ENCODE measurements around the gene BCL2. TPM values are rescaled to one million over a fixed set of nuclear protein-coding genes. Genes with fewer than 3 reads are reported as not detected.

BCL2 gene
- total RNA-seq, 1 donor: 4.2 TPM

DNA sequence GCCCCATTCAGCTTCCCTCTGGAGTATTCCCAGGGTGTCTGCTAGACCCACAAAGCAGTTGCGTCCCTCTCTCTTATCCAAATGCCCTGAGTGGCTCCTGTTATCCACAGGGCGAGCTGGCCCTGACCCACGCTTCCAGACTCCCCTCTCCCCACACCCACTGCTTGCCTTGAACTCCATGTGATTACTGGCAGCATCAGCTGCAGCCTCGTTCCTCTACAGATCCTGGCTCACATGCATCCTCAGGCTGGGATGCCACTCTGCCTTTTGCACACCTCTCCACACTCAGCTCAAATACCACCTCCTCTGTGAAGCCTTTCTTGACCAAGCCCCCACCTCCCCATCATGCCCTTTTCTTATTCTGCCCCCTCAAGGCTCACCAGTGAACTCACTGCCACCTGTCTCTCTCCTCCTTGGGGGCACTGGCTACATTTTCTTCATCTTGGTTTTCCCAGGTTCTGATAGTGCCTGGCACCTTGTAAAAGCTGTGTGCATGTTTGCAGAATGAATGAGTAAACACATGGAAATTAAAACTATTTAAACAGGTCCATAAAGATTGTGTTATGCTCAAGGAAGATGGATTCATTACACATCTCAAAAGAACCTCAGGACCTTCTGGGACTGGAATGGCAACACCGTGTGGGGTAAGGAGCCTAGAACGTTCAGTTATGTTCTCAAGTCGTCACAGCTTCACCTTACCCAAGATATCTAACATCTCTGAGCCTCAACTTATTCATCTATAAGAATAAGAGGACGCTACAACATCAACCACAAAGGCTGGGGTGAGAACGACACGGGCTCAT is 165.0 kb downstream of the BCL2 start:
- H3K4me3 ChIP-seq (ENCODE audit: low read depth, low read length): no peak overlapping the region
- TF ChIP-seq, protein P1, sequence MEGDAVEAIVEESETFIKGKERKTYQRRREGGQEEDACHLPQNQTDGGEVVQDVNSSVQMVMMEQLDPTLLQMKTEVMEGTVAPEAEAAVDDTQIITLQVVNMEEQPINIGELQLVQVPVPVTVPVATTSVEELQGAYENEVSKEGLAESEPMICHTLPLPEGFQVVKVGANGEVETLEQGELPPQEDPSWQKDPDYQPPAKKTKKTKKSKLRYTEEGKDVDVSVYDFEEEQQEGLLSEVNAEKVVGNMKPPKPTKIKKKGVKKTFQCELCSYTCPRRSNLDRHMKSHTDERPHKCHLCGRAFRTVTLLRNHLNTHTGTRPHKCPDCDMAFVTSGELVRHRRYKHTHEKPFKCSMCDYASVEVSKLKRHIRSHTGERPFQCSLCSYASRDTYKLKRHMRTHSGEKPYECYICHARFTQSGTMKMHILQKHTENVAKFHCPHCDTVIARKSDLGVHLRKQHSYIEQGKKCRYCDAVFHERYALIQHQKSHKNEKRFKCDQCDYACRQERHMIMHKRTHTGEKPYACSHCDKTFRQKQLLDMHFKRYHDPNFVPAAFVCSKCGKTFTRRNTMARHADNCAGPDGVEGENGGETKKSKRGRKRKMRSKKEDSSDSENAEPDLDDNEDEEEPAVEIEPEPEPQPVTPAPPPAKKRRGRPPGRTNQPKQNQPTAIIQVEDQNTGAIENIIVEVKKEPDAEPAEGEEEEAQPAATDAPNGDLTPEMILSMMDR (IDR thresholded peaks at IDR 0.05; ENCODE audit: insufficient read depth, low read length): no peak
- DNase-seq (ENCODE audit: low read depth): no peak

DNA sequence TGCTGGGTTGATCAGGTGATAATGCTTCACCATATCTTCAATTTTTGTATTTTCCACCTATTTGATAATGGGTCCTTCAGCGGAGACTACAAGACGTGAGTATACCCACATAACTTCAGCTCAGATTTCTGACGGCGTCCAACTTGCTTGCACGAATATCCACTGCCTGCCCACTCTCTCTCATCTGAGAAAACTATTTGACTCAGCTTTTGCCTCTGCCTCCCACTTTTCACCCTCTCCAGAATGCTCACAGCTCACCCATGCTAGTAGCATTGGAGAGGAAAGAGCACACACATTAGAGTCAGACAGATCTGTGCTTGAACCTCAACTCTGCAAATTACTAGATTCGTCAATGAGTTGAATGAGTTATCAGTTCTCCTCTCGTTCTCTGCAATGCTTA is 166.8 kb downstream of the BCL2 start:
- H3K4me3 ChIP-seq (ENCODE audit: low read depth, low read length): no peak overlapping the region
- DNase-seq (ENCODE audit: low read depth): no peak
- TF ChIP-seq, protein P1 (IDR thresholded peaks at IDR 0.05; ENCODE audit: insufficient read depth, low read length): no peak

DNA sequence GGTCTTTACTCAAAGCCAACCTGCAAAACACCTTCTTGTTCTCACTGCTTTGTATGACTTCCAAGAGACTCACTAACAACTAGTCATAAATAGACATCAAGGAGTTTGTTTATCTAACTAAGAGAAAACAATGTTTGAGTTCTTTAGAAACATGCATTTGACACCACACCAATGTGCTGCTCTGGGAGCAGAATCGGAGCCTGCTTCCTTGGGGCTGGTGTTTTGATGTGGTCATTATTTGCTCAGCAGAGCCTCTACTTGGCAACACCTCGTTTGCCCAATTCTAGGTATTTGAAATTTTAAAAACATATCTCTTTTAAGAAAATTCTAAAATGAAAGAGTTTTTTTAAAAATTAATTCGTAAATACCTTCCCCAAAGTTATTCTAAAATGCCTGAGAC is 167.5 kb downstream of the BCL2 start:
- H3K4me3 ChIP-seq (ENCODE audit: low read depth, low read length): no peak overlapping the region
- DNase-seq (ENCODE audit: low read depth): no peak
- TF ChIP-seq, protein P1 (IDR thresholded peaks at IDR 0.05; ENCODE audit: insufficient read depth, low read length): no peak

DNA sequence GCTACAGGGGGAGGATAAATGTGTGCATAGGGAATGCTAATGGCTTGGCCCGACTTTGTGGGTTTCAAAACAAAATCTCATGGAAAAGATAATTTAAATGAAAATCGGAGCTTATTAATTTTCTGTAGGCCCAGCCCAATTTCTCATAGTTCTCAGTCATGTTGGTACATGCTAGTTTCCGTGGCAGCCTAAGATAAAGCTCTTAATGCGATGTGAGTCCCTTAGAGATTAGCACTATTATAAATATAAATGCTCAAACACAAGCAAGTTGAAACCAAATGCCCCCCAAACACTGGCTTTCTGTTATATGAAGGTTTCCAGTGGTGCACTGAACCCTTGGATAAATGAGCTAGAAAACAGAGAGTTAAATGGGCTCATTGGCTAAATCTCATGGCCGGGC is 168.0 kb downstream of the BCL2 start:
- no peak for DNase-seq (ENCODE audit: low read depth)
- TF ChIP-seq, protein P1 (IDR thresholded peaks at IDR 0.05; ENCODE audit: insufficient read depth, low read length): no peak
- H3K4me3 ChIP-seq (ENCODE audit: low read depth, low read length): no peak overlapping the region

DNA sequence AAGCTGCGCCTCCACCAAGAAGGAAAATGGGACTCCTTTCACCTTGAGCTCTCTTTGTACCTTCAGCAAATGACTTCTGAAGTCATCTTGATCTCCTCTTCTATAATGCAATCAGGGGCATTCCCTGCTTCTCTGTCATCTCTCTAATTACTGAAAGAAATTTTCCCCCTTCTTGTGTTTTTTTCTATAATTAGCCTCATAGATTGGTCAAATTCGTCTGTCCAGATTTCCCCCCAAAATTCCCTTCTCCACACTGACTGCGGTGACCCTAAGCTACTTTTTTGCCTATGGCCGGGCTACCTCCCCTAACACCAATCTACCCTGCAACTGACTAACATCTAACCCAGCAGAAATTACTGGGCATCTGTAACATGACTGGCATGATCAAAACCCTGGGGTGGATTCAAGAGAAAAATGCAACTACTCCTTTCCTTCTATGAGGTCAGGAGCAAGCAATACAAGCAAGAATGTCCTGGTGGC is 168.6 kb downstream of the BCL2 start:
- no peak overlapping the region for H3K4me3 ChIP-seq (ENCODE audit: low read depth, low read length)
- TF ChIP-seq, protein P1 (IDR thresholded peaks at IDR 0.05; ENCODE audit: insufficient read depth, low read length): no peak
- no peak for DNase-seq (ENCODE audit: low read depth)

DNA sequence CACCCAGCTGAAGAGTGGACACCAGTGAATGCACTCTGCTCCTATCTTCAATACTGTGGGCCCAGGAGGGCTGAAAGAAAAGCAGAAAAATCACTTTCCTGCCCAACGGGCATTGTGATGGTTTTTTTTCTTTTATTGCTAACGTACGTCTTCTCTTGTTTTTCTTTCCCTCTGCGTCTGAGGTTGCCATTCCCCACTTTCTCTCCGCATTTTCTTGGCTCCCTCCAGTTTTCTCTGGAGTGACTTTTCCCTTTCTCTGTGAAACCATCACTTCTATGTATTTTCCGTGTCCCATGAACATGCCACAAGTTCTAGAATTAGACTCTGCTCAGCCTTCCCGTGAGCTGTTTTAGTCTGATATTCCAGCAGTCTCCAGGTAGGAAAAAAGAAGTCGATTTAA is 169.2 kb downstream of the BCL2 start:
- no peak overlapping the region for H3K4me3 ChIP-seq (ENCODE audit: low read depth, low read length)
- DNase-seq (ENCODE audit: low read depth): no peak
- TF ChIP-seq, protein P1 (IDR thresholded peaks at IDR 0.05; ENCODE audit: insufficient read depth, low read length): no peak

DNA sequence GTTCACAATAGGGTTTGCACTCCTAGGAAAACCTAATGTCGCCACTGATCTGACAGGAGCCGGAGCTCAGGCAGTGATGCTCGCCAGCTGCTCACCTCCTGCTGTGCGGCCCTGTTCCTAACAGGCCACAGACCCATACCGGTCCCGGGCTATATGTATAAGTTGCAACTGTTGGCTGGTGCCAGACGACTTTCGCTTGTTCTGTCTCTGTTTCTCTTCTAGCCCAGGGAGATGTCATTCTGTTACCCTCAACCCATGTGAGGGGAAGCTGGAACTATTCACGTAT is 170.3 kb downstream of the BCL2 start:
- TF ChIP-seq, protein P1 (IDR thresholded peaks at IDR 0.05; ENCODE audit: insufficient read depth, low read length): no peak
- DNase-seq (ENCODE audit: low read depth): no peak
- no peak overlapping the region for H3K4me3 ChIP-seq (ENCODE audit: low read depth, low read length)
